ENCODE data around the gene THAP7.

GRCh38 chr22:20987375-20987774 lies 14.5 kb downstream of the THAP7 start:
- TF ChIP-seq MAX (IDR thresholded peaks at IDR 0.05; ENCODE audit: insufficient read depth, insufficient read length) (no peak), CTCF (IDR thresholded peaks at IDR 0.05; ENCODE audit: extremely low read depth in 1 of 2, insufficient read depth in 1 of 2, low read depth in 1 of 2, low read length in 2 of 2) (no peak), POLR2A (IDR thresholded peaks at IDR 0.05; ENCODE audit: low read depth, low read length) (no peak), GATA2 (IDR thresholded peaks at IDR 0.05; ENCODE audit: insufficient read depth, insufficient read length, low read depth, low read length) (no peak), EZH2 (IDR thresholded peaks at IDR 0.05; ENCODE audit: borderline replicate concordance, low read depth, low read length, severe bottlenecking) (no peak), POLR2AphosphoS5 (IDR thresholded peaks at IDR 0.05; ENCODE audit: insufficient read depth, low read depth, low read length) (no peak)

All from endothelial cell of umbilical vein (primary cell).